Esophagus (tissue), 2 donors: Measurements from ENCODE around the gene ZNF276. TPM values are rescaled to one million over a fixed set of nuclear protein-coding genes. Genes with fewer than 3 reads are reported as not detected.

ENCODE experiments used
- H3K27ac ChIP-seq, 2 donors: one replicate each; pipeline ENCODE4 v1.5.1; 2013; ENCODE audit warnings: low read depth in 2 of 2, mild to moderate bottlenecking in 2 of 2, inconsistent platforms in 1 of 2, low read length in 1 of 2, moderate library complexity in 1 of 2
- H3K27me3 ChIP-seq, 2 donors: one replicate each; pipeline ENCODE4 v1.6.1; 2013; ENCODE audit warnings: low read length in 2 of 2, control low read depth in 1 of 2, mild to moderate bottlenecking in 1 of 2; ENCODE audit not compliant: insufficient read depth in 2 of 2, control insufficient read depth in 1 of 2
- H3K36me3 ChIP-seq, 2 donors: one replicate each; pipeline ENCODE4 v1.6.1; 2013; ENCODE audit warnings: low read length in 1 of 2; ENCODE audit not compliant: control insufficient read depth in 2 of 2, insufficient read depth in 2 of 2
- H3K4me1 ChIP-seq, 2 donors: one replicate each; pipeline ENCODE4 v1.6.1; 2013; ENCODE audit warnings: low read length in 1 of 2; ENCODE audit not compliant: control insufficient read depth in 2 of 2, insufficient read depth in 2 of 2
- H3K4me3 ChIP-seq, 2 donors: one replicate each; pipeline ENCODE4 v1.5.1; 2013; ENCODE audit warnings: low read length in 2 of 2, mild to moderate bottlenecking in 2 of 2, low read depth in 1 of 2, moderate library complexity in 1 of 2
- H3K9me3 ChIP-seq, 2 donors: one replicate each; pipeline ENCODE4 v1.6.1; 2013; ENCODE audit warnings: mild to moderate bottlenecking in 2 of 2, low read depth in 1 of 2, low read length in 1 of 2, moderate library complexity in 1 of 2; ENCODE audit not compliant: control insufficient read depth in 2 of 2, insufficient read depth in 1 of 2
- WGBS, 2 donors: extraction: QIAGEN DNeasy Blood & Tissue Kit; methylation state at CpG; one replicate each; pipeline ENCODE4 v1.1.7; 2013; 5-methylcytosine and 5-hydroxymethylcytosine counted together
- polyA plus RNA-seq, 2 donors: library from polyadenylated mRNA; stranded (reverse); fragments of 200-250 nt; gene quantifications; one replicate each; pipeline ENCODE4 v1.2.3, GENCODE V29; 2013
- donor health status: healthy with polysubstance abuse.
- donor health status: Bipolar disorder and iron deficiency.

ZNF276 gene
- polyA plus RNA-seq, 2 donors: 23.2 to 42.3 TPM

DNA sequence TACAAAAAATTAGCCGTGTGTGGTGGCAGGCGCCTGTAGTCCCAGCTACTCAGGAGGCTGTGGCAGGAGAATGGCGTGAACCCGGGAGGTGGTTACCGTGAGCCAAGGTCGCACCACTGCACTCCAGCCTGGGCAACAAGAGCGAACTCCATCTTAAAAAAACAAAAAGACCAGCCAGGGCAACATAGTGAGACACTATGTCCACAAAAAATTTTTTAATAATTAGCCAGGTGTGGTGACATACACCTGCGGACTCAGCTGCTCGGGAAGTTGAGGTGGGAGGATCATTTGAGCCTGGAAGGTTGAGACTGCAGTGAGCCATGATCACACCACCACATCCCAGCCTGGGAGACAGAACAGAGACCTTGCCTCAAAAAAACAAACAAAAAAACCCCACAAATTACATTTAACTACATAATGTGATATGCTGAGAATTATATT, 66.0 kb downstream of the ZNF276 start:
- WGBS, 2 donors: 95 to 98% methylated on average over 9 of the region's 9 CpGs
- H3K4me3 ChIP-seq: no peak overlapping the region
- peaks cover 0 to 6% of the 10 kb centered on the region in 2 donors for H3K36me3 ChIP-seq
- no peaks in the 10 kb centered on the region for H3K9me3 ChIP-seq
- H3K27ac ChIP-seq: no peak overlapping the region
- H3K27me3 ChIP-seq: no peaks in the 10 kb centered on the region
- H3K4me1 ChIP-seq: no peaks in the 10 kb centered on the region

Other genes with a start within 250 kb of the ZNF276 start
- 10 to 100 TPM; 37.1 to 73.5 TPM for gene ANKRD11, start 231.0 kb upstream of the ZNF276 start, polyA plus RNA-seq
- gene SPG7, start 213.1 kb upstream of the ZNF276 start, polyA plus RNA-seq: 10 to 100 TPM; 41.9 to 89.3 TPM
- gene RPL13, start 160.9 kb upstream of the ZNF276 start, polyA plus RNA-seq: 1,000 to 10,000 TPM; 4,316 to 5,851 TPM
- 1 to 10 TPM; 1.5 to 4.5 TPM for gene CPNE7, start 145.8 kb upstream of the ZNF276 start, polyA plus RNA-seq
- under 1 TPM in 1 of 2 donors, not detected in 1; 0.05 TPM for gene DPEP1, start 107.9 kb upstream of the ZNF276 start, polyA plus RNA-seq
- gene CHMP1A, start 63.8 kb upstream of the ZNF276 start, polyA plus RNA-seq: 10 to 100 TPM; 58.8 to 71.9 TPM
- 1 to 10 TPM; 3.5 to 5.4 TPM for gene SPATA33, start 63.7 kb upstream of the ZNF276 start, polyA plus RNA-seq
- gene CDK10, start 34.8 kb upstream of the ZNF276 start, polyA plus RNA-seq: 10 to 100 TPM; 49.2 to 88.8 TPM
- 1 to 10 TPM; 4.8 to 6.5 TPM for gene SPATA2L, start 19.8 kb upstream of the ZNF276 start, polyA plus RNA-seq
- 10 to 100 TPM; 26.4 to 37.5 TPM for gene VPS9D1, start 639 bp upstream of the ZNF276 start, polyA plus RNA-seq
- gene FANCA, start 95.1 kb downstream of the ZNF276 start, polyA plus RNA-seq: 10 to 100 TPM in 1 of 2 donors, 1 to 10 TPM in 1; 9.9 to 18.6 TPM
- gene SPIRE2, start 106.9 kb downstream of the ZNF276 start, polyA plus RNA-seq: 1 to 10 TPM; 3.6 to 6.4 TPM
- 10 to 100 TPM; 76.3 to 83.2 TPM for gene TCF25, start 152.1 kb downstream of the ZNF276 start, polyA plus RNA-seq
- gene MC1R, start 197.3 kb downstream of the ZNF276 start, polyA plus RNA-seq: 1 to 10 TPM; 1.3 to 3.3 TPM
- 1 to 10 TPM in 1 of 2 donors, under 1 TPM in 1; 0.16 to 1.5 TPM for gene TUBB3, start 201.8 kb downstream of the ZNF276 start, polyA plus RNA-seq
- 10 to 100 TPM; 47.0 to 47.2 TPM for gene DEF8, start 227.2 kb downstream of the ZNF276 start, polyA plus RNA-seq